ENCODE data around the gene GATD1.

The GATD1 gene

DNA sequence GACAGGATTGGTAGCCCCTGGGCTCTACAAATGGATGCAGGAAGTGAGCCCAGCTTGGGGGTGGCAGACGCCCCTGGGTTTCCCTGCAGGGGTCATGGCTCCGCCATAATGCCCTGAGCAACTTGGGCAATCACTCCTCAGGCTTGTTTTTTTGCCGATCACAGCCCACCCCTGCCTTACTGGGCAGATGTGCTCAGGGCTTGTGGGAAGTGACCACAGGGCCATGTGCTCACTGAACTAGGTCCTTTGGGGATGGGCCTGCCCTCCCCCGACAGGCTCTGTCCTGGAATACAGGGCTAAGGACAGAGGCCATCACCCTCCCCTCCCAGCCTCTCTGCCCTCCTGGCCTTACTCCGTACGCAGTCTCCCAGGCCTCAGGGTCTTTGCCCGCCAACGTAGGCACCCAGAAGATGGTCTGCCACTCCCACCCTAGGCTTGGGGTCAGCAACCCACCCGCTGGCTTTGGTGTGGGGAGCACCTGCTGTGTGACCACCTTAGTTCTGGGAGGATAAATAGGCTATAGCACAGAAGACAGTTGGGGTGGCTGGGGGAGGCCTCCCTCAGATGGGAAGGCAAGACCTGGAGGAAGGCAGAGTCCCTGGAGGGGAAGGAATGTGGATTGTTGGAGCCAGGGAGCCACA is 36.3 kb upstream of the GATD1 start:
- ChIA-PET POLR2A (interaction anchor here (1.0 kb wide), 1 partner anchor 30 kb away, joined by 3 read pairs; the partner anchor contains the start of gene TSPAN4), CTCF (no interaction called here)
- TF ChIP-seq HDGF (IDR thresholded peaks at IDR 0.05; ENCODE audit: borderline replicate concordance) (no peak), CTBP1 (IDR thresholded peaks at IDR 0.05; ENCODE audit: borderline replicate concordance) (no peak), SUZ12 (IDR thresholded peaks at IDR 0.05) (no peak), ARNT (IDR thresholded peaks at IDR 0.05) (no peak), FOXM1 (IDR thresholded peaks at IDR 0.05; ENCODE audit: borderline replicate concordance) (no peak), ZNF384 (IDR thresholded peaks at IDR 0.05) (no peak), NFRKB (IDR thresholded peaks at IDR 0.05) (no peak), L3MBTL2 (conservative IDR thresholded peaks at IDR 0.05) (no peak), LEF1 (IDR thresholded peaks at IDR 0.05; ENCODE audit: borderline replicate concordance) (no peak), SP1 (IDR thresholded peaks at IDR 0.05) (no peak), BHLHE40 (IDR thresholded peaks at IDR 0.05; ENCODE audit: borderline replicate concordance) (no peak), FOXK2 (IDR thresholded peaks at IDR 0.05) (no peak), ELF4 (IDR thresholded peaks at IDR 0.05) (no peak), FOXA1 (IDR thresholded peaks at IDR 0.05) (no peak), TARDBP (IDR thresholded peaks at IDR 0.05) (no peak)
- TF ChIP-seq, protein P1, sequence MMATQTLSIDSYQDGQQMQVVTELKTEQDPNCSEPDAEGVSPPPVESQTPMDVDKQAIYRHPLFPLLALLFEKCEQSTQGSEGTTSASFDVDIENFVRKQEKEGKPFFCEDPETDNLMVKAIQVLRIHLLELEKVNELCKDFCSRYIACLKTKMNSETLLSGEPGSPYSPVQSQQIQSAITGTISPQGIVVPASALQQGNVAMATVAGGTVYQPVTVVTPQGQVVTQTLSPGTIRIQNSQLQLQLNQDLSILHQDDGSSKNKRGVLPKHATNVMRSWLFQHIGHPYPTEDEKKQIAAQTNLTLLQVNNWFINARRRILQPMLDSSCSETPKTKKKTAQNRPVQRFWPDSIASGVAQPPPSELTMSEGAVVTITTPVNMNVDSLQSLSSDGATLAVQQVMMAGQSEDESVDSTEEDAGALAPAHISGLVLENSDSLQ (IDR thresholded peaks at IDR 0.05): no peak
- no peak for DNase-seq (ENCODE audit: extremely low spot score)

DNA sequence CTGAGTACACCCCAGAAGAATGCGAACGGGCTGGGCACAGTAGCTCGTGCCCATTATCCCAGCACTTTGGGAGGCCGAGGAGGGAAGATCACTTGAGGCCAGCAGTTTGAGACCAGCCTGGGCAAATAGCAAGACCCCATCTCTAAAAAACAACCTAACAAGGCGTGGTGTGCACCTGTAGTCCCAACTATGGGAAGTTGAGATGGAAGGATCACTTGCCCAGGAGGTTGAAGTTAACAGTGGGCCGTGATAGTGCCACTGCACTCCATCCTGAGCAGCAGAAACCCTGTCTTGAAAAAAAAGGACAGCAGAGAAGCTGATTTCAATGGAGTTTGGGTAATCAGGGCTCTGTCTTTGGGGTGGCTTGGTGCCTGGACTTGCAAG is 35.8 kb upstream of the GATD1 start:
- ChIA-PET CTCF (no interaction called here), POLR2A (interaction anchor here (1.0 kb wide), 2 partner anchors 18 to 30 kb away, joined by 3 read pairs; partner anchors contain the start of gene TSPAN4)
- no peak for DNase-seq (ENCODE audit: extremely low spot score)

DNA sequence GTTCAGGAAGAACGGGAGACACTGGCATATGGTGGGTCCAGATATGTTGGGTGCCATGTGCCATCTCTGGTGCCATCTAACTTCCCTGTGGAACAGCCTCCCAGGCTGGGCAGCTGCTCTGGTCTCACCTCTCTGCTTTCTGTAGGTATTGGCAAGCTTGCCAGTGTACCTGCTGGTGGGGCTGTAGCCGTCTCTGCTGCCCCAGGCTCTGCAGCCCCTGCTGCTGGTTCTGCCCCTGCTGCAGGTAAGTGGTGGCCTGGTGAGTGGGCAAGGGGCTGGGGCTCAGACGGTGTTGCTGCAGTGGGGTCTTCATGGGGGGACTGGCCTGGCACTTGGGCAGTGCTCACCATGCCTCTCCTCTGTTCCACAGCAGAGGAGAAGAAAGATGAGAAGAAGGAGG is 35.1 kb upstream of the GATD1 start:
- no peak for TF ChIP-seq ZNF384 (IDR thresholded peaks at IDR 0.05)
- TF ChIP-seq ARNT (IDR thresholded peaks at IDR 0.05): no peak
- TF ChIP-seq L3MBTL2 (conservative IDR thresholded peaks at IDR 0.05): no peak
- TF ChIP-seq ELF4 (IDR thresholded peaks at IDR 0.05): no peak
- no peak for TF ChIP-seq FOXA1 (IDR thresholded peaks at IDR 0.05)
- TF ChIP-seq HDGF (IDR thresholded peaks at IDR 0.05; ENCODE audit: borderline replicate concordance): no peak
- TF ChIP-seq CTBP1 (IDR thresholded peaks at IDR 0.05; ENCODE audit: borderline replicate concordance): no peak
- no peak for TF ChIP-seq SUZ12 (IDR thresholded peaks at IDR 0.05)
- no peak for TF ChIP-seq NFRKB (IDR thresholded peaks at IDR 0.05)
- TF ChIP-seq LEF1 (IDR thresholded peaks at IDR 0.05; ENCODE audit: borderline replicate concordance): no peak
- TF ChIP-seq SP1 (IDR thresholded peaks at IDR 0.05): no peak
- no peak for TF ChIP-seq FOXK2 (IDR thresholded peaks at IDR 0.05)
- TF ChIP-seq FOXM1 (IDR thresholded peaks at IDR 0.05; ENCODE audit: borderline replicate concordance): no peak
- no peak for TF ChIP-seq BHLHE40 (IDR thresholded peaks at IDR 0.05; ENCODE audit: borderline replicate concordance)
- no peak for TF ChIP-seq TARDBP (IDR thresholded peaks at IDR 0.05)
- TF ChIP-seq, protein P1 (IDR thresholded peaks at IDR 0.05): no peak
- CTCF ChIA-PET: no interaction called here
- DNase-seq (ENCODE audit: extremely low spot score): no peak
- POLR2A ChIA-PET: interaction anchor here (1.0 to 1.6 kb wide), 2 partner anchors 19 to 21 kb away, joined by 3 to 6 read pairs; no protein-coding TSS in a partner anchor

More for the DNA sequence above, 35.8 kb upstream of the GATD1 start:
- no peak for TF ChIP-seq ELF4 (IDR thresholded peaks at IDR 0.05)
- no peak for TF ChIP-seq BHLHE40 (IDR thresholded peaks at IDR 0.05; ENCODE audit: borderline replicate concordance)
- TF ChIP-seq LEF1 (IDR thresholded peaks at IDR 0.05; ENCODE audit: borderline replicate concordance): no peak
- no peak for TF ChIP-seq CTBP1 (IDR thresholded peaks at IDR 0.05; ENCODE audit: borderline replicate concordance)
- no peak for TF ChIP-seq TARDBP (IDR thresholded peaks at IDR 0.05)
- TF ChIP-seq NFRKB (IDR thresholded peaks at IDR 0.05): no peak
- no peak for TF ChIP-seq SP1 (IDR thresholded peaks at IDR 0.05)
- TF ChIP-seq L3MBTL2 (conservative IDR thresholded peaks at IDR 0.05): no peak
- TF ChIP-seq FOXK2 (IDR thresholded peaks at IDR 0.05): no peak
- no peak for TF ChIP-seq ZNF384 (IDR thresholded peaks at IDR 0.05)
- TF ChIP-seq SUZ12 (IDR thresholded peaks at IDR 0.05): no peak
- TF ChIP-seq FOXM1 (IDR thresholded peaks at IDR 0.05; ENCODE audit: borderline replicate concordance): no peak
- TF ChIP-seq FOXA1 (IDR thresholded peaks at IDR 0.05): no peak
- no peak for TF ChIP-seq HDGF (IDR thresholded peaks at IDR 0.05; ENCODE audit: borderline replicate concordance)

DNA sequence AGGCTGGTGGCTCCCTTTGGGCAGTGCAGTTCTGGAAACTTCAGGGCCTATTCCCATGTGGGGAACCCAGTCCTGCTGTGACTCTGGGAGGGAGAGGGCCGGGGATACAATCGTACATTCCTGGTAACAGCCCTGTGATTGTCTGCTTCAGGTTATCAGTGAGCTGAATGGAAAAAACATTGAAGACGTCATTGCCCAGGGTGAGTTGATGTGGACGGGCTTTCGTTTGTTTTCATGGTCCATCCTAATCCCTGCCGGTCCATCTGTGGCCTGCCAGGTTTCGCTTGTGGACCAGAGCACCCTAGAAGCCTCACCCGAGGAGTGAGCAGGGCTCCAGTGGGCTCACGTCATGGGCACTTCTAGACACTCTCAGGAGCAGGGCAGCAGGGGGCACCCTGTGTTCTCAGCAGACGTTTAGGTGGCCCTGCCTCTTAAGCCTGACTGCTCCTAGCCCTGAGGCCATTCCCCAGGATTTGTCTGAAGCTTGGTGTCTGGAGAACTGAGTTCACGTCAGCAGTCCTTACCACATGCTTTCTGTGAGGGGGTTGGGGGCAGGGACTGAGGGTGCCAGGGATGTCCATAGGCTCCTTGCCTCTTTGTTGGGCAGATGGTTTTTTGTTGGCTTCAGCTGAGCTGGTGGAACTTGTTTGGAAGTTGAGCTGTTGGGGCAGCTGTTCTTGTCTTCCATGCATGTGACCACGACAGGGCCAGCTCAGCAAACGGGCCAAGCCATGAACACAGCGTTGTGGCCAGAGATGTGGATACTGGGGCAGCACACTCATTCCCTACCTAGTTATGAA is 34.4 kb upstream of the GATD1 start:
- ChIA-PET CTCF (no interaction called here), POLR2A (interaction anchor here (1.6 kb wide), 1 partner anchor 22 kb away, joined by 6 read pairs; no protein-coding TSS in a partner anchor)
- TF ChIP-seq FOXK2 (IDR thresholded peaks at IDR 0.05): no peak
- DNase-seq (ENCODE audit: extremely low spot score): no peak

DNA sequence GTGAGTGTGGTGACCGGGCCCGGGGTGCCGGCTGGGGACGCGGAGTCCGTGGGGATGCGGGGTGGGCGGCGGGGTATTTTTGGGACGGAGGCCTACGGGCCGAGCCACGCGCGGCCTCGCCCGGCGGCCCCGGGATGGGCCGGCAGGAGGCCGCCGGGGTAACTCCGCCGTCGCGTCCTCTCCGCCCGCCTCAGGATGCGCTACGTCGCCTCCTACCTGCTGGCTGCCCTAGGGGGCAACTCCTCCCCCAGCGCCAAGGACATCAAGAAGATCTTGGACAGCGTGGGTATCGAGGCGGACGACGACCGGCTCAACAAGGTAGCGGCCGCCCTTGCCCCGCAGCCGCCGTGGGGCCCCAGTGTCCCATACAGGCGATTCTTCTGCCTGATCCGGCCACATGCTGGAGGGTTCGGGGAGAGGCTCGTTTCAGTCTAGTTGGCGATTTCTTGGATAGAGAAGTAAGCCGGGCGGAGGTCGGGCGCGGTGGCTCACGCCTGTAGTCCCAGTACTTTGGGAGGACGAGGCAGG is 32.8 kb upstream of the GATD1 start:
- TF ChIP-seq FOXM1 (IDR thresholded peaks at IDR 0.05; ENCODE audit: borderline replicate concordance): no peak
- no peak for TF ChIP-seq FOXA1 (IDR thresholded peaks at IDR 0.05)
- no peak for TF ChIP-seq NFRKB (IDR thresholded peaks at IDR 0.05)
- no peak for TF ChIP-seq LEF1 (IDR thresholded peaks at IDR 0.05; ENCODE audit: borderline replicate concordance)
- no peak for TF ChIP-seq L3MBTL2 (conservative IDR thresholded peaks at IDR 0.05)
- TF ChIP-seq ELF4 (IDR thresholded peaks at IDR 0.05): no peak
- TF ChIP-seq, protein P1 (IDR thresholded peaks at IDR 0.05): no peak
- no peak for TF ChIP-seq SP1 (IDR thresholded peaks at IDR 0.05)
- no peak for TF ChIP-seq HDGF (IDR thresholded peaks at IDR 0.05; ENCODE audit: borderline replicate concordance)
- no peak for TF ChIP-seq SUZ12 (IDR thresholded peaks at IDR 0.05)
- TF ChIP-seq ZNF384 (IDR thresholded peaks at IDR 0.05): no peak
- no peak for TF ChIP-seq TARDBP (IDR thresholded peaks at IDR 0.05)
- no peak for TF ChIP-seq CTBP1 (IDR thresholded peaks at IDR 0.05; ENCODE audit: borderline replicate concordance)
- no peak for TF ChIP-seq ARNT (IDR thresholded peaks at IDR 0.05)
- TF ChIP-seq FOXK2 (IDR thresholded peaks at IDR 0.05): no peak
- no peak for TF ChIP-seq BHLHE40 (IDR thresholded peaks at IDR 0.05; ENCODE audit: borderline replicate concordance)
- ChIA-PET POLR2A (interaction anchor here (1.0 to 2.2 kb wide), 8 partner anchors 9 to 32 kb away, joined by 3 to 39 read pairs (median 8); partner anchors contain the start of genes CD151, PNPLA2, POLR2L and TSPAN4), CTCF (no interaction called here)
- DNase-seq (ENCODE audit: extremely low spot score): no peak
